HG03159 (cell line): Measurements from ENCODE around the gene DDI2.
"Not testable (repeated sequence)": the region's sequence is repeated elsewhere in the genome, so short reads cannot be mapped to it uniquely, and the experiment has no call there.

Experiments used
- ATAC-seq: cut with Tn5 transposase; IDR thresholded peaks from one replicate; pipeline ENCODE4 v1.9.1; 2021; ENCODE audit warnings: mild to moderate bottlenecking, moderate library complexity; ENCODE audit not compliant: unreplicated experiment

Gene DDI2

DNA sequence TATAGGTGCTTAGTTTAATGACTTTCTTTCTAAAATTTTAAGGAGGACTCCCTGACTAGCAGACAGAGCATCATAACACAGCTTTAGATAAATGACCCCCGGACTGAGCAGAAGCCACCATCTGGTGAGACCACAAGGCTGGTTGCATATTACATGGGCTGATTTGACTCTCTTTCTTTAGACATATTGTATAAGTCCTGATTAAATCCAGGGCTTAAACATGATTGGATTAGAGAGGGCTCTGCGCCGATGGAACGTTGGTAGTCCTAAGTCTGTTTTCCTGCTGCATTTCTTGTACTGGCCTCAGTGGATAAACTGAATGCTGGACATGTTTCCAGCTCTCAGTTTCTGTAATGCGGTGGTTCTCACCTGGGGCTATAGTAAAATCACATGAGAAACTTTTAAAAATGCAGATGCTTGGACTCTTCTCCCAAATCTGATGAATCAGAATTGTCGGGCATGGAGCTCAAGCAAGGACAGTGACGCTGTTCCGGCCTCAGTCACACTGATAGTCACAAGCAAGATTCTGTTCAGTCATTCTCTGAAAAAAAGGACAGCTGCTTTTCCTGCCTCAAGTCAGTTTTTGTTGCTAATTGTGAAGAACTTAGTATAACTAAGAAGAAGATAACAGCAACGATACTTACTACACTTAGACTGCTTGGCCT is 16.6 kb downstream of the DDI2 start:
- no peak for ATAC-seq

DNA sequence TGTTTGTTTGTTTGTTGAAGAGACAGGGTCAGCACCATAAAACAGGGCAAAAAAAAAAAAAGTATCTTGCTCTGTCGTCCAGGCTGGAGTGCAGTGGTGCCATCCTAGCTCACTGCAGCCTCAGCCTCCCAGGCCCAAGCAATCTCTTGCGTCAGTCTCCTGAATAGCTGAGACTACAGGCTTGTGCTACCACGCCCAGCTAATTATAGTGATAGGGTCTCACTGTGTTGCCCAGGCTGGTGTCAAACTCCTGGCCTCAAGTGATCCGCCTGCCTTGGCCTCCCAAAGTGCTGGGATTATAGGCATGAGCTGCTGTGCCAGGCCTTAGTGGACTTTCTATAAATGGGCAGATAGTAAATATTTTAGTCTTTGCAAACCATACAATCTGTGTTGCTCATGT is 19.2 kb downstream of the DDI2 start:
- ATAC-seq = no peak

DNA sequence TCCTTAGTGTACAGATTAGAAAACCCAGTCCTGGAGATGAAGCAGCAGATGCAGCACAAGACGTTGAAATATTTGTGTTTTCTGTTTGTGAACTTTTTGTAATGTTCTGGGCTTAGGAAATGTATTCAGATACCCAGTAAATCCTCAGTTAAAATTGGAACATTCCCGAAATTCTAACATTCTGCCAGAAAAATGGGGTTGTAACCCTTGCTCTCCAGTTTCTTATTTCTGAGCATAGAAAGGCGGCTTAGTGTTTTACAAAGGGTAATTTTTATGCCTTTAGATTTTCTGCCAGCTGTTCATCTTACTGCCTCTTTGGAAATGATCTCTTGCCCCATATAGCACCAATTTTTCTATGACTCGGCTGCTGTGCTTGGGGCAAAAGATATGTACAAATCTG is 20.6 kb downstream of the DDI2 start:
- ATAC-seq = no peak

DNA sequence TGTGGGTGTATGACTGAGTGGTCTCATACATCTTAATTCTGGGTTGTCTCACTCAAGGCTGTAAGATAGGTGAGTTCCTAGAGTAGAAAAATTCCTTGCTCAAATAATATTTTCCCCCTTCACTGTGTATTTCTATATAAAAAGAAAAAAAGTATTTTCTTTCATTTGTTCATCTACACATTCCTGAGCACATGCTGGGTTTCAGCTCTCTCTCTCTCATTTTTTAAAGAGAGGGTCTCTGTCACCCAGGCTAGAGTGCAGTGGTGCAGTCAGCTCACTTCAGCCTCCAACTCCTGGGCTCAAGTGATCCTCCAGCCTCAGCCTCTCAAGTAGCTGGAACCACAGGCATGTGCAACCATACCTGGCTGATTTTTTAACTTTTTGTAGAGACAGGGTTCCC is 22.0 kb downstream of the DDI2 start:
- no peak for ATAC-seq

DNA sequence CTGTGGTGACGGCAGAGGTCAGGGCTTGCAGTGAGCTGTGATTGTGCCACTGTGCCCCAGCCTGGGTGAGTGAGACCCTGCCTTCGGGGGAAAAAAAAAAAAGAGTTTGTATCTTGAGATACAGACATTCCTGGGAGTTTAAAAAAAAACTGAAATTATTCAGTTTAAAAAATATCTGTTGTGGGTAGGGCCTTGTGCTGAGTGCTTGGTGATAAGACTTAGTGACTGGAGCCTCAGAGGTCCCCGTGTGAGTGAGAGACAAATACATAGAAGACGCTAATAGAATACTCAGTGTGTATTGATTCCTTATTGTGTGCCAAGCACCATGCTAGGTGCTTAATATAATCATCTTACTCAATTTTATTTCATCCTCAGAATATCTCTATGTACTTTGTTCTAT is 22.7 kb downstream of the DDI2 start:
- no peak for ATAC-seq

DNA sequence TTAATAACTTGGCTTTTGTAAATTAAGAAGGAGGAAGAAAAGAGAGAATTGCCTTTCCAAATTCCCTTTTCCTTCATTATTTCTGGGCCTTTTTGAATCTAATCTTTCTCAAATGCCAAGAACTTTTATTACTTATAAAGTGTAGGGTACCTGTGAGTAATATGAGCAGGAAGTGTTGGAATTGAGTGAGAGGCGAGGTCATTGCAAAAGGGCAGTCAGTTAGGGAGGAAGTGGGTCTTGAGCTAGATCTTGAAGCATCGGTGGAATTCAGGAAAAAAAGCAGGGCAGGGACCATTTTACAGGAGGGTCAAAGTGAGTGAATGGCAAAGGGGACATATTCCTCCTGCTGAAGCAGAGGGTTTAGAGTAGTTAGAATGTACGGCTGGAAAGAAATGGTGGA is 23.4 kb downstream of the DDI2 start:
- ATAC-seq = no peak

DNA sequence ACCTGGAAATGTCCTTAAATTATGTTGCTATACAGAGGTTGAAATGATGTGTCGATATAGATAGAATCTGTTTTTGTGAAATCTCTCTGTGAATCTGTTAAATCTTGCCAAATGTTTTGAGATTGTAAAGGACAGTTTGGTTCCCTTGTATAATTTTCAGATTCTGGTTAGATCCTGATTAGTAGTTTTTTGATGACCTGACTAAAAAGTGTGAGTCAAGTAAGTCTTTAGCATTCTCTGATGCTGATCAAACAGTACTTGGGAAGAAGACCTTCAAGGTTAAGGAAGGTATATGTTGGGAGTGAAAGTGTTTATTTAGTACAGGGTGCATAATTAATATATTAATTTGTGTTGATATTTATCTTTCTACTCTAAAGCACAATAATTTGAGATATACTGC is 32.7 kb downstream of the DDI2 start:
- no peak for ATAC-seq

DNA sequence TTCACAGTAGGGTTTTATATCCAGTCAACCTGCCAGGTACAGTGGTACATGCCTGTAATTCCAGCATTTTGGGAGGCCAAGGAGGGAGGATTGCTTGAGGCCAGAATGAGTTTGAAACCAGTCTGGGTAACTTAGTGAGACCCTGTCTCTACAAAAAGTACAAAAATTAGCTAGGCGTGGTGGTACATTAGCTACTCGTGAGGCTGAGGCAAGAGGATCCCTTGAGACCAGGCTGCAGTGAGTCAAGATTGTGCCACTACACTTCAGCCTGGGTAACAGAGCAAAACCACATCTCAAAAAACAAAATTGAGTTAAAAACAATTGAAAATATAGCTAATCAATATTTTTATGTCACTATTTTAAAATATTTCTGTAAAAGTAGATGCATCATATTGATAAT is 33.2 kb downstream of the DDI2 start:
- no peak for ATAC-seq

DNA sequence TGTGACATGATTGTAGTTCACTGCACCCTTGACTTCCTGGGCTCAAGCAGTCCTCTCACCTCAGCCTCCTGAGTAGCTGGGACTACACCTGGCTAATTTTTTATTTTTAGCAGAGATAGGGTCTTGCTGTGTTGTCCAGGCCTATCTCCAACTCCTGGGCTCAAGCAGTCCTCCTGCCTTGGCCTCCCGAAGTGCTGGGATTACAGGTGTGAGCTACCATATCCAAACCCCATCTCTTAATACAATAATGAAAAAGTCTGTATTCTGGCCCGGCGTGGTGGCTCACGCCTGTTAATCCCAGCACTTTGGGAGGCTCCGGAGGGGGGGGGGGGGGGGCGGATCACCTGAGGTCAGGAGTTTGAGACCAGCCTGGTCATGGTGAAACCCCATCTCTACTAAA is 34.9 kb downstream of the DDI2 start:
- not testable (repeated sequence) for ATAC-seq

DNA sequence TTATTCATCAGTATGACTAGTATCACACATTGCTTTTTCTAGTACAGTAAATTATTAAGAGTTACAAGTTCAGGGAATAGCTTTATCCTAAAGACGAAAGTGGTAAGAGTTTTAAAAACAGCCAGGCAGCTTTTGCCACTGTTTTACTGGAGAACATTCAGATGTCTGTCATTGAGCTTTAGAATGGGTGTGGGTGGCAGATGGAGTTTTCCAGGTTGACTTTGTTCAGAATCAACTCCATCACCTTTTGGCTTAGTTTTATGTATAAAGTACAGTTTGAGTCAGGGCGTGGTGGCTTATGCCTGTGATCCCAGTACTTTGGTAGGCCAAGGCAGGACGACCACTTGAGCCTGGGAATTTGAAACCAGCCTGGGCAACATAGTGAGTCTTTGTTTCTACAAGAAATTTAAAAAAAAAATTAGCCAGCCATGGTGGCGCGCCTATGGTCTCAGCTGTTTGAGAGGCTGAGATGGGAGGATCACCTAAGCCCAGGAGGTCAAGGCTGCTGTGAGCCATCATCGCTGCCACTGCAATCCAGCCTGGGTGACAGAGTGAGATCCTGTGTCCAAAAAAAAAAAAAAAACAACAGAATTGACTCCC is 36.9 kb downstream of the DDI2 start:
- no peak for ATAC-seq

DNA sequence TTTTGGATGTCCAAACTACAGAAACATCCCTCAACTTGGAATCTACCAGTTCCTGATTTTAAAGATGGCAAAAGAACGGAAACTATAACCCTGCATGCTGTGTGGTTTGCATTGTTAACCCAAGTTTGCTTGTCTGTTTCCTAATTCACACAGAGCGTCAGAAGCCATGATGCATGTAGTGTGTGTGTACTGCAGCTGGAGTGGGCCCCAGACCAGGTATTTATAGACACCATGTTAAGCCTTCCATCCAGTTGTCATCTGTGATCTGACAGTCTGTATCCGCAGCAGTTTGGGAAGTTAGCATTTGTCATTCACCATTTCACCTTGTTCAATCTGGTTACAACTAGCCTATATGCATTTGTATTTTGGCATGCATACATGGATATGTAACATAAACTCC is 39.2 kb downstream of the DDI2 start:
- ATAC-seq = no peak

DNA sequence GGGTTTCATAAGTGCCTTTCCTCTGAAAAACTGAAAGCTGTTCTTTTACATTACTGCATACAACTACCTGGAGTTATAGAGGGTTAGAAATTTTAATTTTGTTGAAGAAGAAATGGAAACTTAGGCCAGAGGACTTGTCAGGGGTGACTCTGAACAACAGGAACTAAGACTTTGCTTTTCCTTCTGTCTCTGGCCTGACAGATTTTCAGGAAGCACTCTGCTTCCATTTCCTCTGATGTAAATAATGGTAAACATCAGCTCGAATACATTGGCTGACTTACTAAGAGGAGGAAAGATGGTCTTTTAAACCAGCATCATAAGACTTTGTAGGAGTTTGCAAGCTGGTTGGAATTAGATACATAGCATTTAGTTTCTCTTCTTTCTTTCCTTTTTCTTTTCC is 39.8 kb downstream of the DDI2 start:
- no peak for ATAC-seq

DNA sequence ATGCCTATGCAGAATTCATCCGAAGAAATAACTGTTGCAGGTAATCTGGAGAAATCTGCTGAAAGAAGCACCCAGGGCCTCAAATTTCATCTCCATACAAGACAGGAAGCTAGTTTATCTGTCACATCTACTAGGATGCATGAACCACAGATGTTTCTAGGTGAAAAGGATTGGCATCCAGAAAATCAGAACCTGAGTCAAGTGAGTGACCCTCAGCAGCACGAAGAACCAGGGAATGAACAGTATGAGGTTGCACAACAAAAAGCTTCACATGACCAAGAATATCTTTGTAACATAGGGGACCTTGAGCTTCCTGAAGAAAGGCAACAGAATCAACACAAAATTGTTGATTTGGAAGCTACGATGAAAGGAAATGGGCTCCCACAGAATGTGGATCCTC is 42.9 kb downstream of the DDI2 start:
- no peak for ATAC-seq

DNA sequence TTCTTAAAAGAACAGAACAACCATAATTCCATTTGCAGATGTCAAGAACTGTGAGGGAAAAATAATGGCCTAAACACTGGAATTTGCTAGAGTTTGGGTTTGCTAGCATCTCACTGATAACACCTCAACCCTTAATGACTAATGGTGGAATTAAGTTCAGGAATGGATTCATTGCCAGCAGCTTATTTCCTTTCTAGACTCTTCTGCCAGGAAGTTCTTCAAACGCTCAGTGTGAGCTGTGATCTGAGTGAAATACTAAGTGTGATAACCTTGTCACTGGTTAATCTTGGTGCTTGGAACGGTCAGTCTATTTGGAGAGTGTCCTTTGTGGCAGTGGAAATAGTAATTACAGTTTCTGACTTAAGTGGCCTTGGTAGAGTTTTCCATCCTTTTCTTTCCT is 45.2 kb downstream of the DDI2 start:
- ATAC-seq = no peak

DNA sequence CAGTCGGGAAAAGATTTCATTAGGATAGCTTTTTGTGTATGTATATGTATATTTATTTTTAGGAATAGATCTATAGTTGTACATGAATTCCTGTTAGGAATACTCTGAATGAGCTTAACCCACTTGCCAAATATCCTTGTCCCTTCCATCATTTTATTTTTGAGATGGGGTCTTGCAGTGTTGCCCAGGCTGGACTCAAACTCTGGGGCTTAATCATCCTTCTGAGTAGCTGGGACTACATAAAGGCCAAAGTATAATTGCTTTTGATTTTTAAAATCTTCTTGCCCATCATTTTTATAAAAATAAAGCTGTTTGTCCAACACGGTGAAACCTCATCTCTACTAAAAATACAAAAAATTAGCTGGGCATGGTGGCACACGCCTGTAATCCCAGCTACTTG is 46.7 kb downstream of the DDI2 start:
- ATAC-seq = no peak

DNA sequence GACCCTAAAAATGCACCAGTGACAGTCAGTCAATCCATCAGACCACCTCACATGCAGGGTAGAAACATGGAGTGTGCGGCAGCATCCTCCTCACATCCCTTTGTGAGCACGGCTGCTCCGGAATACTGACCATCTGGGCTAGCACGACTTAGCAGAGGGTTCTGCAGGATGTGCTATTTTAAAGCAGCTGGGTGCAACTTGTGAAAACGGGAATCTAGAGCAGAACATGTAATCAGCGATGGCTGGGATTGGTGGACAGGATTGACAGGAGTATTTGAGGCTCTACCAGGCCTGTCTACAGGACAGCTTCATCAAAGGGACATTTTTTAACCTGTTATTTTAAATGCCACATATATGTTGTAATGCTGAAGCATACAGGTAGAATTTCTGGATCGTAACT is 50.1 kb downstream of the DDI2 start:
- ATAC-seq = no peak

DNA sequence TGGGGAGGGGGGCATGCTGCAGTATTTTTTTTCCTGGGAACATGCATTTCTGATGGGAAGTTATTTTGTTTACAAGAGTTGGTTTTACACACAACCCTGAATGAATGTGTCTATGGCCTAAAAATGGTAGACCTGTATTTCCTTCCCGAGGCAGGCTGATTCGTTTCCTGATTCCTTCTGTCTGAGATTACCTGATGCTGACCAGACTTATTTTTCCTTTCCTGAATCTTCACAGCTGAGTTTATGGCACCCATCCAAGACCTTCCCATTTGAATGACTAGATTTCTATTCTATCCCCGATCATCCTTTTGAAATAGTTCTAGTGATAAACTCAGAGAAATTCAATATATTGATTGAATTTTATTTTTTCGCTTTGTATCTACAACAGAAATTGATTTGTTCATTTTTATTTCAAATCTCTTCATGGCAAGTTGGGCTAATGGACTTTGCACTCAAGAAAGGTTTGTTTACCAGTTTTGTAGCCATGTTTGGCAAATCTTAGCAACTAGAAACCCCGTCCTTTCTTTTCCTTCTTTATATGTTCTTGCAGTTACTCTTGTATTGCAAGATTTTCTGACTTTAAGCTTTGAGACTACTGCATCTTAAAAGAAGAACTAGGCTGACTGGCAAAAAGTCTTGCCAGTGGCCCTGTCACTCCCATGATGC is 51.0 kb downstream of the DDI2 start:
- ATAC-seq = no peak

DNA sequence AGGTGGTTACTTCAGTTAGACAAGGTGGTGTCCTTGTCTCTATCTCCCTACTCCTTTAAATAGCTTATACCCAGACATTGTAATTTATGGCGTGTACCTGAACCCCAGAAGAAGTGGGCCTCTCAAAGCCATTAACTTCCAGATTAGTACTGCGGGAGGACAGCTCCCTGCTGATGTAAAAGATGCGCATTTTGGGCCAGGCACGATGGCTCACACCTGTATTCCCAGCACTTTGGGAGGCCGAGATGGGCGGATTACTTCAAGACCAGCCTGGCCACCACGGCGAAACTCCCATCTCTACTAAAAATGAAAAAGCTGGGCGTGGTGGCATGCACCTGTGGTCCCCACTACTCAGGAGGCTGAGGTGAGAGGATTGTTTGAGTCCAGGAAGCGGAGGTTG is 51.8 kb downstream of the DDI2 start:
- ATAC-seq = no peak

DNA sequence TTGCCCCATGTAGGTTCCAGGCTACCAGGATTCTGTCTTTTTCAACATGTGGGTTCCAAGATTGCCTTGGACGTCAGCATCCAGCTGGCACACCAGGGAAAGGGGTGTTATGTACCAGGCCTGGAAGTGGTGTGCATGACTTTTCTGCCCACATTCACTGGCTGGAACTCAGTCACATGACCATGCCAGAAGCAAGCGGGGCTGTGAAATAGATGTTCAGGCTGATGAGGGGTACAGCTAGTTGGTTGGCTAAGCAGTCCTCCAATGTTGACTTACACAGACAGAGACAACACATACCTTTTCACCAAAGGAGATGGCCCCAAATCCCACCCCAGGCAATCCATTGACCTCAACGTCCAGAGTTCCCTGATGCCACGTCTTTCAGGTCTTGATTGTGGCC is 52.6 kb downstream of the DDI2 start:
- ATAC-seq = no peak

DNA sequence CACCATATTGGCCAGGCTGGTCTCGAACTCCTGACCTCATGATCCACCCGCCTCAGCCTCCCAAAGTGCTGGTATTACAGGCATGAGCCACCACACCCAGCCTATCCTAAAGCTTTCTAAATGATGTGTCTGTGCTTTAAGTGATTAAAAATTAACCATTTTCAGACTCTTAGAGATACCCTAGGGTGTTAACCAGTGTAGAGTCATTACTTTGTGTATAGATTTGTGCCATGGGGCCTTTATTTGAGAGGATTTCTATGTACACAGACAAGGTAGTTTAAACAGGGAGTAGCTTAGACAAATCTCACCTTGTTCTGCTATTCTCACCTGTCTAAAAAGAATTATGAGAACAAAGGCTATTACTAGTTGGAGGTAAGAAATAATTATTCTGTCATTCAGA is 54.2 kb downstream of the DDI2 start:
- ATAC-seq = no peak

DNA sequence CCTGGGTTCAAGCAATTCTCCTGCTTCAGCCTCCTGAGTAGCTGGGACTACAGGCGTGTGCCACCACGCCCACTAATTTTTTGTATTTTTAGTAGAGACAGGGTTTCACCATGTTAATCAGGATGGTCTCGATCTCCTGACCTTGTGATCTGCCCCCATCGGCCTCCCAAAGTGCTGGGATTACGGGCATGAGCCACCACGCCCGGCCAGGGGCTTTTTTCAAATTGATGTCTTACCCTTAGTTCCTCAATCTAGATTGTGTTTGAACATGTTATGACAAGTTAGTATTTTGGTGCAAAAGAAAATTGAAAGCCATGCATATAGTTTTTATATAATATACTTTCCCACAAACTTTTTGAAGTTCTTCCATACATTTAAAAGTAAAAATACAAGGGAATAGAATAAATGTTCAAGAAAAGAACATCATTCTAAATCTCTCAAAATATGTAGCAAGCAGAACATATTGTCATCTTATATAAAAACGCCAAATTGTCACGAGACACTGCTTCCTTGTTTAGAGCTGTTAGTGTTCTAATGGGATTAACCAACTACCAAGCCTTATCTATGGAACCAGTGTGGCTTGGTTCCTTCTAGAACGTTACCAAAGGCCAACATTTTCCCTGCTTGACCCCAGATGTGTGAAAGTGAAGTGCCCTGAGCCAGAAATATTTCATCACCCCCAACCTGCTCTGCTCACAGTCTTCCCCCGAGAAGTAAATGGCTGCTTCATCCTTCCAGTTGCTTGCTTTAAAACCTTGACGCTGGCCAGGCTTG is 57.3 kb downstream of the DDI2 start:
- no peak for ATAC-seq

DNA sequence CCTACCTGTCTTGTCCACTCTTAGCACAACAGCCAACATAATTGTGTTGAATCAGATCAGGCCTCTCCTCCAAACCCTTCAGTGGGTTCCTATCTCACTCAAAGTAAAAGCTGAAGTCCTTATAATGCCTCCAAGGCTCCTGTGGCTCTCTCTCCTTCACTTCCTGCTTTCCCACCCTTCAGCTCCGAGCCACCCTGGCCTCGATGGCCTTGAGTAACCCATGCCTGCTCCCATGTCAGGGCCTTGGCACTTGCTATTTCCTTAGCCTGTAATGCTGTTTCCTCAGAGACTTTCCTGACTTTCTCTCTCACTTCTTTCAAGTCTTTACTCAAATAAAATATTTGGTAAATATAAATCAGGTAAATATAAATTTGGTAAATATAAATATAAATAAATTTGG is 58.8 kb downstream of the DDI2 start:
- ATAC-seq = no peak
